TTC549 (cell line): ENCODE results near the gene GPR82.
A peak's percentile ranks its signal among the peaks of the same experiment; 100 is the strongest.
"Not testable (repeated sequence)": the region's sequence is repeated elsewhere in the genome, so short reads cannot be mapped to it uniquely, and the experiment has no call there.

Experiments
- FAIRE-seq: peaks from 2 replicates; lab custom pipeline; 2012; peaks lifted over from hg19 to GRCh38; lab: Jason Lieb, UNC

GPR82 gene

GRCh38 chrX:41718481-41719235 is 5.3 kb upstream of the GPR82 start:
- FAIRE-seq, result no peak

GRCh38 chrX:41719610-41720009 is 4.4 kb upstream of the GPR82 start:
- not testable (repeated sequence) for FAIRE-seq

- FAIRE-seq, result no peak
These were observed 3.7 kb upstream of the GPR82 start for GRCh38 chrX:41720125-41720779.

GRCh38 chrX:41721590-41721989 is 2.4 kb upstream of the GPR82 start:
- FAIRE-seq, result no peak

- FAIRE-seq, result no peak
These were observed 1.8 kb upstream of the GPR82 start for GRCh38 chrX:41722214-41722613.

GRCh38 chrX:41722816-41723618 is 964 bp upstream of the GPR82 start:
- FAIRE-seq, result no peak

GRCh38 chrX:41728125-41728524 is 4.1 kb downstream of the GPR82 start:
- no peak for FAIRE-seq

GRCh38 chrX:41730081-41730480 is 6.1 kb downstream of the GPR82 start:
- FAIRE-seq, result no peak

GRCh38 chrX:41732260-41732659 is 8.3 kb downstream of the GPR82 start:
- FAIRE-seq, result no peak

- no peak for FAIRE-seq
These were observed 10.0 kb downstream of the GPR82 start for GRCh38 chrX:41733939-41734338.

GRCh38 chrX:41734530-41734929 is 10.5 kb downstream of the GPR82 start:
- no peak for FAIRE-seq

GRCh38 chrX:41737065-41737464 is 13.1 kb downstream of the GPR82 start:
- FAIRE-seq, result no peak

- FAIRE-seq, result no peak
These were observed 15.9 kb downstream of the GPR82 start for GRCh38 chrX:41739871-41740270.

GRCh38 chrX:41750716-41751115 is 26.7 kb downstream of the GPR82 start:
- FAIRE-seq, result no peak

- FAIRE-seq, result no peak
These were observed 34.4 kb downstream of the GPR82 start for GRCh38 chrX:41758401-41758800.

GRCh38 chrX:41759817-41760216 is 35.8 kb downstream of the GPR82 start:
- FAIRE-seq, result peak; percentile 28

GRCh38 chrX:41761169-41761568 is 37.2 kb downstream of the GPR82 start:
- no peak for FAIRE-seq

- FAIRE-seq, result no peak
These were observed 37.7 kb downstream of the GPR82 start for GRCh38 chrX:41761702-41762101.

GRCh38 chrX:41779030-41779564 is 55.1 kb downstream of the GPR82 start:
- no peak for FAIRE-seq
